Esophagus squamous epithelium (tissue), 4 donors: ENCODE results near the gene CNKSR3.

Source experiments
- CTCF ChIP-seq, 6 experiments: fragments of 450-650 bp in 4 of 6; fragments of 200-600 bp in 2 of 6; sonication (generic) in 2 of 6; IDR thresholded peaks; one replicate each; pipeline ENCODE4 v1.5.1; 2016 to 2019; ENCODE audit warnings: antibody characterized with exemption in 6 of 6, mild to moderate bottlenecking in 4 of 6, moderate library complexity in 4 of 6
- POLR2A ChIP-seq, 4 donors: fragments of 450-650 bp; IDR thresholded peaks; one replicate each; pipeline ENCODE4 v1.6.1; 2017; ENCODE audit warnings: antibody characterized with exemption in 4 of 4, mild to moderate bottlenecking in 4 of 4, moderate library complexity in 3 of 4

- TF ChIP-seq CTCF (IDR thresholded peaks at IDR 0.05): peak in 1 of 6 experiments; percentile 27
- no peak for TF ChIP-seq POLR2A (IDR thresholded peaks at IDR 0.05)
These were observed 142.4 kb downstream of the CNKSR3 start for GRCh38 chr6:154367839-154368695.
